ENCODE measurements around the gene CLTA.
"Not testable (repeated sequence)": the region's sequence is repeated elsewhere in the genome, so short reads cannot be mapped to it uniquely, and the experiment has no call there.

CLTA gene

DNA sequence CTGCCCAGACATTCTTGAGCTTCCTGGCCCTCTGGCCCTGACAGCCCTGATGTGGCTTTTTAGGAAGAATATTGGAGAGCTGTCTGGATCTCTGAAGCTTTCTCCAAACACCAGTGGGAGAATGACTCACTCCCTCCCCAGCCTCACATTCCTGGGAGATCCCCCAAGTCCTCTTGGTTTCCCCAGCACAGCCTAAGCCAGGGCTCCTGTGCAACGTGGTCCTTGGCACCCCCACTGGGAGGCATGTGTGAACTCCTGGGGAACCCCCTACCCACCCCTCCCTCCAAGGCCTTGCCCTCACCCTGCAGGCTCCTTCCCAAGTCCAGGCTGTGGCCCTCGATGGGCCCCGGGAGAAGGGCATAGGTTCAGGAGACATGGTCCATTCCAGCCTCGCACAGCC lies 41.5 kb upstream of the CLTA start:
- Histone ChIP-seq H3K9ac (ENCODE audit: low read depth, low read length) (no peak overlapping the region), H3K36me3 (ENCODE audit: insufficient read depth, low read depth, low read length) (no peaks in the 10 kb centered on the region; the same call in 1 of the 2 replicates), H3K27ac (ENCODE audit: low read length) (no peak overlapping the region), H3K4me3 (ENCODE audit: low read length) (no peak overlapping the region), H3K4me1 (ENCODE audit: insufficient read depth, low read length) (no peaks in the 10 kb centered on the region), H3K27me3 (ENCODE audit: insufficient read depth, low read length) (no peaks in the 10 kb centered on the region), H3K9me3 (ENCODE audit: insufficient read depth, low read depth, low read length) (peaks cover 6% of the 10 kb centered on the region; the same call in 1 of the 2 replicates)

GRCh38 chr9:36150574-36151315 lies 40.0 kb upstream of the CLTA start:
- Histone ChIP-seq H3K4me1 (ENCODE audit: insufficient read depth, low read length) (no peaks in the 10 kb centered on the region), H3K4me3 (ENCODE audit: low read length) (no peak overlapping the region), H3K9ac (ENCODE audit: low read depth, low read length) (no peak overlapping the region), H3K36me3 (ENCODE audit: insufficient read depth, low read depth, low read length) (no peaks in the 10 kb centered on the region; the same call in 1 of the 2 replicates), H3K27ac (ENCODE audit: low read length) (no peak overlapping the region), H3K9me3 (ENCODE audit: insufficient read depth, low read depth, low read length) (no peaks in the 10 kb centered on the region), H3K27me3 (ENCODE audit: insufficient read depth, low read length) (no peaks in the 10 kb centered on the region)

GRCh38 chr9:36151316-36152210 lies 39.2 kb upstream of the CLTA start:
- H3K27me3 ChIP-seq (ENCODE audit: insufficient read depth, low read length) = no peaks in the 10 kb centered on the region
- H3K9me3 ChIP-seq (ENCODE audit: insufficient read depth, low read depth, low read length) = peaks cover 5% of the 10 kb centered on the region
- H3K4me1 ChIP-seq (ENCODE audit: insufficient read depth, low read length) = no peaks in the 10 kb centered on the region
- H3K27ac ChIP-seq (ENCODE audit: low read length) = no peak overlapping the region
- H3K4me3 ChIP-seq (ENCODE audit: low read length) = no peak overlapping the region
- peaks cover 3% of the 10 kb centered on the region for H3K36me3 ChIP-seq (ENCODE audit: insufficient read depth, low read depth, low read length)
- H3K9ac ChIP-seq (ENCODE audit: low read depth, low read length) = no peak overlapping the region

DNA sequence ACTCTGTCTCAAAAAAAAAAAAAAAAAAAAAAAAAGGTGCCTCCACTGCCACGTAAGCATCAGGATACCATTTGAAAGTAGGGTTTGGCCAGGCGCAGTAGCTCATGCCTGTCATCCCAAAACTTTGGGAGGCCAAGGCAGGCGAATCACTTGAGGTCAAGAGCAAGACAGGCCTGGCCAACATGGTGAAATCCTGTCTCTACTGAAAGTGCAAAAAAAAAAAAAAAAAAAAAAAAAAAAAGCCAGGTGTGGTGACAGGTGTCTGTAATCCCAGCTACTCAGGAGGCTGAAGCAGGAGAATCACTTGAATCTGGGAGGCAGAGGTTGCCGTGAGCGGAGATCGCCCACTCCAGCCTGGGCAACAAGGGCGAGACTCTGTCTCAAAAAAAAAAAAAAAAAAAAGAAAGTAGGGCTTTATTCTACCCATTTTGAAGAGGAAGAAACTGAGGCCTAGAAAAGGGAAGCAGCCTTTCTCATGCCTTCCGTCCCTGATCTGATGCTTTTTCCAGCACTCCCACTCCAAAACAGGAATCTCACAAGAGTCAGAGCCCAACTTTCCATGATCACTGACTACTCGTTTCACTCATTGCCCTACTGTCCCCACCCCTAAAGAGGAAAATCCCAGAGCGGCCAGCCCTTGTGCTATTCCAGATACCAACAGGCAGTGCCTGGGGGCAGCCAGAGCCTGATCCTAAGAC lies 37.8 kb upstream of the CLTA start:
- no peaks in the 10 kb centered on the region for H3K4me1 ChIP-seq (ENCODE audit: insufficient read depth, low read length)
- no peaks in the 10 kb centered on the region for H3K27me3 ChIP-seq (ENCODE audit: insufficient read depth, low read length)
- peaks cover 7% of the 10 kb centered on the region for H3K9me3 ChIP-seq (ENCODE audit: insufficient read depth, low read depth, low read length)
- H3K4me3 ChIP-seq (ENCODE audit: low read length) = no peak overlapping the region
- H3K9ac ChIP-seq (ENCODE audit: low read depth, low read length) = no peak overlapping the region
- H3K36me3 ChIP-seq (ENCODE audit: insufficient read depth, low read depth, low read length) = peaks cover 4% of the 10 kb centered on the region
- no peak overlapping the region for H3K27ac ChIP-seq (ENCODE audit: low read length)

DNA sequence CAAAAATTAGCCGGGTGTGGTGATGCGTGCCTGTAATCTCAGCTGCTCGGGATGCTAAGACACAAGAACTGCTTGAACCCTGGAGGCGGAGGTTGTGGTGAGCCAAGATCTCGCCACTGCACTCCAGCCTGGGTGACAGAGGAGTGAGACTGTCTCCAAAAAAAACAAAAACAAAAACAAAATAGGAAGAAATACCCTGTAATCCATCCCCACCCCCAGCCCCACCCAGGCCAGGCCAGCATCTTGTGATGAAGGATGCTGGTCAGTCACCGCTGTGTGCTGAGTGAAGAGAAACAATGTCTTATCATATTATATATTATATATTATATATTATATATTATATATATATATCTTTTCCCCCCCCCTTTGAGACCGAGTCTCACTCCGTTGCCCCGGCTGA lies 37.0 kb upstream of the CLTA start:
- no peak overlapping the region for H3K27ac ChIP-seq (ENCODE audit: low read length)
- no peak overlapping the region for H3K9ac ChIP-seq (ENCODE audit: low read depth, low read length)
- H3K27me3 ChIP-seq (ENCODE audit: insufficient read depth, low read length) = no peaks in the 10 kb centered on the region
- H3K4me1 ChIP-seq (ENCODE audit: insufficient read depth, low read length) = no peaks in the 10 kb centered on the region
- no peak overlapping the region for H3K4me3 ChIP-seq (ENCODE audit: low read length)
- peaks cover 7% of the 10 kb centered on the region for H3K9me3 ChIP-seq (ENCODE audit: insufficient read depth, low read depth, low read length)
- peaks cover 4% of the 10 kb centered on the region for H3K36me3 ChIP-seq (ENCODE audit: insufficient read depth, low read depth, low read length)

GRCh38 chr9:36154331-36154952 lies 36.3 kb upstream of the CLTA start:
- Histone ChIP-seq H3K4me1 (ENCODE audit: insufficient read depth, low read length) (no peaks in the 10 kb centered on the region), H3K4me3 (ENCODE audit: low read length) (no peak overlapping the region), H3K27ac (ENCODE audit: low read length) (no peak overlapping the region), H3K36me3 (ENCODE audit: insufficient read depth, low read depth, low read length) (peaks cover 4% of the 10 kb centered on the region), H3K27me3 (ENCODE audit: insufficient read depth, low read length) (no peaks in the 10 kb centered on the region), H3K9me3 (ENCODE audit: insufficient read depth, low read depth, low read length) (peaks cover 7% of the 10 kb centered on the region), H3K9ac (ENCODE audit: low read depth, low read length) (no peak overlapping the region)

DNA sequence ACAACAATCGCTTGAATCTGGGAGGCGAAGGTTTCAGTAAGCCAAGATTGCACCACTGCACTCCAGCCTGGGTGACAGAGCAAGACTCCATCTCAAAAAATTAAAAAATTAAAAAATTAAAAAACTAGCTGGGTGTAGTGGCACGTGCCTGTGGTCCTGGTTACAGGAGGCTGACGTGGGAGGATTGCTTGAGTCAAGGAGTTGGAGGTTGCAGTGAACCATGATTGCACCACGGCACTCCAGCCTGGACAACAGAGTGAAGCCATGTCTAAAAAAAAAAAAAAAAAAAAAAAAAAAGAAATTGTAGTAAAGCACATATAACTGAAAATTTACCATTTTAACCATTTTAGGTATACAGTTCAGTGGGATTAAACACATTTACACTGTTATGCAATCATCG lies 34.6 kb upstream of the CLTA start:
- Histone ChIP-seq H3K27me3 (ENCODE audit: insufficient read depth, low read length) (no peaks in the 10 kb centered on the region), H3K9me3 (ENCODE audit: insufficient read depth, low read depth, low read length) (peaks cover 7% of the 10 kb centered on the region), H3K36me3 (ENCODE audit: insufficient read depth, low read depth, low read length) (peaks cover 4% of the 10 kb centered on the region; the same call in 1 of the 2 replicates), H3K27ac (ENCODE audit: low read length) (no peak overlapping the region), H3K4me3 (ENCODE audit: low read length) (no peak overlapping the region), H3K9ac (ENCODE audit: low read depth, low read length) (no peak overlapping the region), H3K4me1 (ENCODE audit: insufficient read depth, low read length) (no peaks in the 10 kb centered on the region)

GRCh38 chr9:36158122-36158521 lies 32.6 kb upstream of the CLTA start:
- Histone ChIP-seq H3K9me3 (ENCODE audit: insufficient read depth, low read depth, low read length) (peaks cover 7% of the 10 kb centered on the region), H3K27me3 (ENCODE audit: insufficient read depth, low read length) (no peaks in the 10 kb centered on the region), H3K27ac (ENCODE audit: low read length) (no peak overlapping the region), H3K9ac (ENCODE audit: low read depth, low read length) (no peak overlapping the region), H3K4me3 (ENCODE audit: low read length) (no peak overlapping the region), H3K36me3 (ENCODE audit: insufficient read depth, low read depth, low read length) (peaks cover 4% of the 10 kb centered on the region; the same call in 1 of the 2 replicates), H3K4me1 (ENCODE audit: insufficient read depth, low read length) (peaks cover 10% of the 10 kb centered on the region; the same call in 1 of the 2 replicates)

- H3K36me3 ChIP-seq (ENCODE audit: insufficient read depth, low read depth, low read length) = peaks cover 4% of the 10 kb centered on the region; the same call in 1 of the 2 replicates
- peaks cover 7% of the 10 kb centered on the region for H3K9me3 ChIP-seq (ENCODE audit: insufficient read depth, low read depth, low read length)
- H3K27ac ChIP-seq (ENCODE audit: low read length) = no peak overlapping the region
- peaks cover 14% of the 10 kb centered on the region; the same call in 1 of the 2 replicates for H3K4me1 ChIP-seq (ENCODE audit: insufficient read depth, low read length)
- no peak overlapping the region for H3K4me3 ChIP-seq (ENCODE audit: low read length)
- H3K27me3 ChIP-seq (ENCODE audit: insufficient read depth, low read length) = no peaks in the 10 kb centered on the region
- H3K9ac ChIP-seq (ENCODE audit: low read depth, low read length) = no peak overlapping the region
Measured at GRCh38 chr9:36158917-36159316, 31.8 kb upstream of the CLTA start.

- H3K27me3 ChIP-seq (ENCODE audit: insufficient read depth, low read length); H3K9me3 ChIP-seq (ENCODE audit: insufficient read depth, low read depth, low read length); H3K27ac ChIP-seq (ENCODE audit: low read length); H3K36me3 ChIP-seq (ENCODE audit: insufficient read depth, low read depth, low read length); H3K9ac ChIP-seq (ENCODE audit: low read depth, low read length); H3K4me3 ChIP-seq (ENCODE audit: low read length): not testable (repeated sequence)
- peaks cover 20% of the 10 kb centered on the region; the same call in 1 of the 2 replicates for H3K4me1 ChIP-seq (ENCODE audit: insufficient read depth, low read length)
Measured at GRCh38 chr9:36159509-36159908, 31.2 kb upstream of the CLTA start.

DNA sequence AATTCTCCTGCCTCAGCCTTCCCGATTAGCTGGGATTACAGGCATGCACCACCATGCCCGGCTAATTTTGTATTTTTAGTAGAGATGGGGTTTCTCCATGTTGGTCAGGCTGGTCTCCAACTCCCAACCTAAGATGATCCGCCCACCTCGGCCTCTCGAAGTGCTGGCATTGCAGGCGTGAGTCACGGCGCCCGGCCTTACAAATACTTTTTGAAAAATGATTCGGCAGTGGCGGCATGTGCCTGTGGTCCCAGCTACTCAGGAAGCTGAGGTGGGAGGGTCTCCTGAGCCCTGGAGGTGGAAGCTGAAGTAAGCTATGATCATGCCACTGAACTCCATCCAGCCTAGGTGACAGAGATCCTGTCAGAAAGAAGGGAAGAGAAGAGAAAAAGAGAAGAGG lies 30.6 kb upstream of the CLTA start:
- H3K27ac ChIP-seq (ENCODE audit: low read length); H3K9me3 ChIP-seq (ENCODE audit: insufficient read depth, low read depth, low read length); H3K36me3 ChIP-seq (ENCODE audit: insufficient read depth, low read depth, low read length); H3K4me3 ChIP-seq (ENCODE audit: low read length); H3K9ac ChIP-seq (ENCODE audit: low read depth, low read length); H3K27me3 ChIP-seq (ENCODE audit: insufficient read depth, low read length): not testable (repeated sequence)
- peaks cover 23% of the 10 kb centered on the region; the same call in 1 of the 2 replicates for H3K4me1 ChIP-seq (ENCODE audit: insufficient read depth, low read length)

Measured in iPS-20b (cell line).